ENCODE results near the gene ACAP1.
"Not testable (repeated sequence)": the region's sequence is repeated elsewhere in the genome, so short reads cannot be mapped to it uniquely, and the experiment has no call there.

ACAP1 gene

GRCh38 chr17:7355573-7355972 lies 19.2 kb downstream of the ACAP1 start:
- DNase-seq: no peak

GRCh38 chr17:7356072-7356549 lies 19.8 kb downstream of the ACAP1 start:
- peak; percentile 78 to 81 for DNase-seq

GRCh38 chr17:7356756-7357155 lies 20.4 kb downstream of the ACAP1 start:
- no peak for DNase-seq

- DNase-seq: no peak
Observed at GRCh38 chr17:7357381-7357780, 21.1 kb downstream of the ACAP1 start.

GRCh38 chr17:7361906-7362305 lies 25.6 kb downstream of the ACAP1 start:
- no peak for DNase-seq

- no peak for DNase-seq
Observed at GRCh38 chr17:7363311-7363710, 27.0 kb downstream of the ACAP1 start.

GRCh38 chr17:7365963-7366362 lies 29.6 kb downstream of the ACAP1 start:
- DNase-seq: not testable (repeated sequence)

GRCh38 chr17:7367083-7367482 lies 30.8 kb downstream of the ACAP1 start:
- no peak for DNase-seq

GRCh38 chr17:7367918-7368598 lies 31.7 kb downstream of the ACAP1 start:
- DNase-seq: no peak

- DNase-seq: not testable (repeated sequence)
Observed at GRCh38 chr17:7368599-7368994, 32.3 kb downstream of the ACAP1 start.

- no peak for DNase-seq
Observed at GRCh38 chr17:7369825-7370224, 33.5 kb downstream of the ACAP1 start.

- DNase-seq: no peak
Observed at GRCh38 chr17:7370853-7371252, 34.5 kb downstream of the ACAP1 start.

- DNase-seq: no peak
Observed at GRCh38 chr17:7374353-7374752, 38.0 kb downstream of the ACAP1 start.

GRCh38 chr17:7379134-7379533 lies 42.8 kb downstream of the ACAP1 start:
- no peak for DNase-seq

GRCh38 chr17:7380321-7380720 lies 44.0 kb downstream of the ACAP1 start:
- DNase-seq: no peak

GRCh38 chr17:7380855-7381683 lies 44.7 kb downstream of the ACAP1 start, which contains the start of gene TNK1:
Gene TNK1 (plus strand): TSS chr17:7381089. CDS start chr17:7382927, 1,838 bp downstream.
- no peak for DNase-seq

GRCh38 chr17:7382901-7383300 lies 46.6 kb downstream of the ACAP1 start:
- no peak for DNase-seq

GRCh38 chr17:7383371-7383741 lies 47.0 kb downstream of the ACAP1 start:
- DNase-seq: no peak

GRCh38 chr17:7383742-7384488 lies 47.6 kb downstream of the ACAP1 start:
- peak; percentile 76 to 77 for DNase-seq

GRCh38 chr17:7384489-7385081 lies 48.3 kb downstream of the ACAP1 start:
- DNase-seq: no peak

- DNase-seq: no peak
Observed at GRCh38 chr17:7388856-7389255, 52.5 kb downstream of the ACAP1 start.

GRCh38 chr17:7389924-7390910 lies 53.9 kb downstream of the ACAP1 start:
- no peak for DNase-seq
